ENCODE data around the gene PRKCE. TPM values are rescaled to one million over a fixed set of nuclear protein-coding genes. Genes with fewer than 3 reads are reported as not detected.

The PRKCE gene
- total and polyA plus RNA-seq, 2 of the 8 experiments (the other 6 are each of a cell fraction or from before 2014, with no cell fraction given), result 0.54 to 2.1 TPM

DNA sequence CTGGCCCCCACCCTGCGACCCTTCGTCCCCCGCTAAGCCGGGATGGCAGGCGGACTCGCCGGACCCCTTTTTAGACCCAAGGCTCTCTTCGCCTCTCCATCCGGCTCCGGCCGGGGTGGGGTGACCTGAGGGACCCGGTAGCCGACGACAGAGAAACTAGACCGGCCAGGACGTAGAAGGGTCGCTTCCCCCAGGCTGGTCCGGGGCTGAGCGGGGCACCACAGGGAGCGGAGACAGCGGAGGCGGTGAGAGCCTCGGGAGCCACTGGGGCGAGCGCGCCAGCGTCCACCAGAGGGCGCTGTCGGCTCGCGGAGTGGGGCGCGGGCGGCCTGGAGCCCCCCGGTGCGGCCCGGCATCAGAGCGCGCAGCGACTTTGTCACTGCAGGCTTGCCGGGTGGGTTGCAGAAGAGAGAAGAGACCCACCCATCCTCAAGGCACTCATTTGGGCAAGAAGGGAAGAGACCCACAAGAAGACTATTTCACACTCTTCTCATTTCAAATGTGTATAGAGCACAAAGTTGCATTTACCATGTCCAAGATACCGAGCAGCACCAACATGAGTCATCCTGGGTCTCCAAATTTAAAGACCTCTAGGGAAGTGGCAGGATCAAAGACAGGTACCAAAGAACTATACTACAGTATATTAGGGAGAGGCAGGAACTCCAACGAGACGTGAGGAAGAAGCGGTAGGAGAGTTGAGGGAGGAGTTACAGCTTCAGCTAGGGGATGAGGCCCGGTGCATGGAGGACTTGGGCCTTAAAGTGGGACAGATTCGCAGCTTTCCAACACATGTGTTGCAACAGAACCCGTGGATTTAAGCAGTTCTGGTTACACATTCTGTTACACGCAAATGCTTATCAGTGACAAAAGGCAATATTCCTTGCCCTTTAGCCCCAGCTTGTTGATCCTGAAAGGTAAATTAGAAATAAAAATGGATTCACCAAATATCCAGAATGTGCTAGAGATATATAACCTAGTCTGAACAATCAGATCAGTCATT, 7.6 kb upstream of the PRKCE start (continued):
- TF ChIP-seq, protein P1, sequence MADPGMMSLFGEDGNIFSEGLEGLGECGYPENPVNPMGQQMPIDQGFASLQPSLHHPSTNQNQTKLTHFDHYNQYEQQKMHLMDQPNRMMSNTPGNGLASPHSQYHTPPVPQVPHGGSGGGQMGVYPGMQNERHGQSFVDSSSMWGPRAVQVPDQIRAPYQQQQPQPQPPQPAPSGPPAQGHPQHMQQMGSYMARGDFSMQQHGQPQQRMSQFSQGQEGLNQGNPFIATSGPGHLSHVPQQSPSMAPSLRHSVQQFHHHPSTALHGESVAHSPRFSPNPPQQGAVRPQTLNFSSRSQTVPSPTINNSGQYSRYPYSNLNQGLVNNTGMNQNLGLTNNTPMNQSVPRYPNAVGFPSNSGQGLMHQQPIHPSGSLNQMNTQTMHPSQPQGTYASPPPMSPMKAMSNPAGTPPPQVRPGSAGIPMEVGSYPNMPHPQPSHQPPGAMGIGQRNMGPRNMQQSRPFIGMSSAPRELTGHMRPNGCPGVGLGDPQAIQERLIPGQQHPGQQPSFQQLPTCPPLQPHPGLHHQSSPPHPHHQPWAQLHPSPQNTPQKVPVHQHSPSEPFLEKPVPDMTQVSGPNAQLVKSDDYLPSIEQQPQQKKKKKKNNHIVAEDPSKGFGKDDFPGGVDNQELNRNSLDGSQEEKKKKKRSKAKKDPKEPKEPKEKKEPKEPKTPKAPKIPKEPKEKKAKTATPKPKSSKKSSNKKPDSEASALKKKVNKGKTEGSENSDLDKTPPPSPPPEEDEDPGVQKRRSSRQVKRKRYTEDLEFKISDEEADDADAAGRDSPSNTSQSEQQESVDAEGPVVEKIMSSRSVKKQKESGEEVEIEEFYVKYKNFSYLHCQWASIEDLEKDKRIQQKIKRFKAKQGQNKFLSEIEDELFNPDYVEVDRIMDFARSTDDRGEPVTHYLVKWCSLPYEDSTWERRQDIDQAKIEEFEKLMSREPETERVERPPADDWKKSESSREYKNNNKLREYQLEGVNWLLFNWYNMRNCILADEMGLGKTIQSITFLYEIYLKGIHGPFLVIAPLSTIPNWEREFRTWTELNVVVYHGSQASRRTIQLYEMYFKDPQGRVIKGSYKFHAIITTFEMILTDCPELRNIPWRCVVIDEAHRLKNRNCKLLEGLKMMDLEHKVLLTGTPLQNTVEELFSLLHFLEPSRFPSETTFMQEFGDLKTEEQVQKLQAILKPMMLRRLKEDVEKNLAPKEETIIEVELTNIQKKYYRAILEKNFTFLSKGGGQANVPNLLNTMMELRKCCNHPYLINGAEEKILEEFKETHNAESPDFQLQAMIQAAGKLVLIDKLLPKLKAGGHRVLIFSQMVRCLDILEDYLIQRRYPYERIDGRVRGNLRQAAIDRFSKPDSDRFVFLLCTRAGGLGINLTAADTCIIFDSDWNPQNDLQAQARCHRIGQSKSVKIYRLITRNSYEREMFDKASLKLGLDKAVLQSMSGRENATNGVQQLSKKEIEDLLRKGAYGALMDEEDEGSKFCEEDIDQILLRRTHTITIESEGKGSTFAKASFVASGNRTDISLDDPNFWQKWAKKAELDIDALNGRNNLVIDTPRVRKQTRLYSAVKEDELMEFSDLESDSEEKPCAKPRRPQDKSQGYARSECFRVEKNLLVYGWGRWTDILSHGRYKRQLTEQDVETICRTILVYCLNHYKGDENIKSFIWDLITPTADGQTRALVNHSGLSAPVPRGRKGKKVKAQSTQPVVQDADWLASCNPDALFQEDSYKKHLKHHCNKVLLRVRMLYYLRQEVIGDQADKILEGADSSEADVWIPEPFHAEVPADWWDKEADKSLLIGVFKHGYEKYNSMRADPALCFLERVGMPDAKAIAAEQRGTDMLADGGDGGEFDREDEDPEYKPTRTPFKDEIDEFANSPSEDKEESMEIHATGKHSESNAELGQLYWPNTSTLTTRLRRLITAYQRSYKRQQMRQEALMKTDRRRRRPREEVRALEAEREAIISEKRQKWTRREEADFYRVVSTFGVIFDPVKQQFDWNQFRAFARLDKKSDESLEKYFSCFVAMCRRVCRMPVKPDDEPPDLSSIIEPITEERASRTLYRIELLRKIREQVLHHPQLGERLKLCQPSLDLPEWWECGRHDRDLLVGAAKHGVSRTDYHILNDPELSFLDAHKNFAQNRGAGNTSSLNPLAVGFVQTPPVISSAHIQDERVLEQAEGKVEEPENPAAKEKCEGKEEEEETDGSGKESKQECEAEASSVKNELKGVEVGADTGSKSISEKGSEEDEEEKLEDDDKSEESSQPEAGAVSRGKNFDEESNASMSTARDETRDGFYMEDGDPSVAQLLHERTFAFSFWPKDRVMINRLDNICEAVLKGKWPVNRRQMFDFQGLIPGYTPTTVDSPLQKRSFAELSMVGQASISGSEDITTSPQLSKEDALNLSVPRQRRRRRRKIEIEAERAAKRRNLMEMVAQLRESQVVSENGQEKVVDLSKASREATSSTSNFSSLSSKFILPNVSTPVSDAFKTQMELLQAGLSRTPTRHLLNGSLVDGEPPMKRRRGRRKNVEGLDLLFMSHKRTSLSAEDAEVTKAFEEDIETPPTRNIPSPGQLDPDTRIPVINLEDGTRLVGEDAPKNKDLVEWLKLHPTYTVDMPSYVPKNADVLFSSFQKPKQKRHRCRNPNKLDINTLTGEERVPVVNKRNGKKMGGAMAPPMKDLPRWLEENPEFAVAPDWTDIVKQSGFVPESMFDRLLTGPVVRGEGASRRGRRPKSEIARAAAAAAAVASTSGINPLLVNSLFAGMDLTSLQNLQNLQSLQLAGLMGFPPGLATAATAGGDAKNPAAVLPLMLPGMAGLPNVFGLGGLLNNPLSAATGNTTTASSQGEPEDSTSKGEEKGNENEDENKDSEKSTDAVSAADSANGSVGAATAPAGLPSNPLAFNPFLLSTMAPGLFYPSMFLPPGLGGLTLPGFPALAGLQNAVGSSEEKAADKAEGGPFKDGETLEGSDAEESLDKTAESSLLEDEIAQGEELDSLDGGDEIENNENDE (IDR thresholded peaks at IDR 0.05; ENCODE audit: insufficient replicate concordance, low read length), result no peak
- TF ChIP-seq GABPA (IDR thresholded peaks at IDR 0.05; ENCODE audit: borderline replicate concordance, insufficient read depth, low read length) (peak; percentile 18; the same call in 1 of the 2 replicates), ASH2L (IDR thresholded peaks at IDR 0.05; ENCODE audit: low read length) (no peak), BCL11A (IDR thresholded peaks at IDR 0.05; ENCODE audit: low read depth in 2 of 2, low read length in 2 of 2) (no peak), CREB1 (IDR thresholded peaks at IDR 0.05) (peak; percentile 49; the same call in 1 of the 2 replicates), NRF1 (IDR thresholded peaks at IDR 0.05; ENCODE audit: low read depth, low read length) (no peak), EGR1 (IDR thresholded peaks at IDR 0.05; ENCODE audit: borderline replicate concordance, low read depth, low read length) (peak; percentile 54; the same call in 1 of the 2 replicates), TBP (IDR thresholded peaks at IDR 0.05; ENCODE audit: low read depth, low read length) (peak; percentile 65), HDAC6 (IDR thresholded peaks at IDR 0.05; ENCODE audit: low read depth, low read length) (no peak), POLR2AphosphoS5 (IDR thresholded peaks at IDR 0.05; ENCODE audit: low read depth, low read length) (no peak)
